ENCODE results near the gene ERMN.

GRCh38 chr2:157291018-157291417, 34.6 kb downstream of the ERMN start:
- TF ChIP-seq EZH2 (IDR thresholded peaks at IDR 0.05; ENCODE audit: insufficient read depth, poor library complexity, severe bottlenecking) (no peak), EZH2phosphoT487 (IDR thresholded peaks at IDR 0.05; ENCODE audit: insufficient read depth, low read depth) (no peak)
